HEK293T (cell line): ENCODE results near the gene ATP5IF1.

Experiments used
- CTCF ChIA-PET: fragments of 350-600 bp; formaldehyde crosslinking; extraction: SDS; loops from one replicate; lab custom pipeline; 2021; ENCODE audit warnings: antibody characterized with exemption, inconsistent platforms; lab: Yijun Ruan, JAX
- POLR2A ChIA-PET: fragments of 350-600 bp; formaldehyde crosslinking; extraction: SDS; loops from one replicate; lab custom pipeline; 2020; ENCODE audit warnings: antibody characterized with exemption, inconsistent platforms; lab: Yijun Ruan, JAX
- DNase-seq: peaks from one replicate; pipeline ENCODE4 v3.0.0; 2012; ENCODE audit warnings: mixed read lengths; ENCODE audit errors: extremely low spot score
- ARNT ChIP-seq: fragments of 450-650 bp; IDR thresholded peaks from 2 replicates; pipeline ENCODE4 v1.6.1; 2017; ENCODE audit warnings: mild to moderate bottlenecking
- BHLHE40 ChIP-seq: fragments of 450-650 bp; IDR thresholded peaks from 2 replicates; pipeline ENCODE4 v1.6.1; 2016; ENCODE audit warnings: mild to moderate bottlenecking, moderate library complexity, borderline replicate concordance
- CTBP1 ChIP-seq: fragments of 450-650 bp; IDR thresholded peaks from 2 replicates; pipeline ENCODE4 v1.6.1; 2016; ENCODE audit warnings: borderline replicate concordance
- ELF4 ChIP-seq: fragments of 450-650 bp; IDR thresholded peaks from 2 replicates; pipeline ENCODE4 v1.6.1; 2017; ENCODE audit warnings: antibody characterized with exemption
- FOXA1 ChIP-seq: fragments of 450-650 bp; IDR thresholded peaks from 2 replicates; pipeline ENCODE4 v1.6.1; 2016; ENCODE audit warnings: mild to moderate bottlenecking
- FOXK2 ChIP-seq: fragments of 450-650 bp; IDR thresholded peaks from 2 replicates; pipeline ENCODE4 v1.6.1; 2016; ENCODE audit warnings: mild to moderate bottlenecking
- FOXM1 ChIP-seq: fragments of 450-650 bp; IDR thresholded peaks from 2 replicates; pipeline ENCODE4 v1.6.1; 2017; ENCODE audit warnings: mild to moderate bottlenecking, borderline replicate concordance
- HDGF ChIP-seq: fragments of 450-650 bp; IDR thresholded peaks from 2 replicates; pipeline ENCODE4 v1.6.1; 2017; ENCODE audit warnings: antibody characterized with exemption, borderline replicate concordance
- L3MBTL2 ChIP-seq: fragments of 450-650 bp; conservative IDR thresholded peaks from 2 replicates; pipeline ENCODE4 v1.6.1; 2016; ENCODE audit warnings: mild to moderate bottlenecking
- LEF1 ChIP-seq: fragments of 450-650 bp; IDR thresholded peaks from 2 replicates; pipeline ENCODE4 v1.6.1; 2017; ENCODE audit warnings: mild to moderate bottlenecking, borderline replicate concordance
- NFRKB ChIP-seq: fragments of 450-650 bp; IDR thresholded peaks from 2 replicates; pipeline ENCODE4 v1.6.1; 2016; ENCODE audit warnings: mild to moderate bottlenecking, moderate library complexity
- SP1 ChIP-seq: fragments of 450-650 bp; IDR thresholded peaks from 2 replicates; pipeline ENCODE4 v1.6.1; 2017
- SUZ12 ChIP-seq: fragments of 450-650 bp; IDR thresholded peaks from 2 replicates; pipeline ENCODE4 v1.6.1; 2016; ENCODE audit warnings: mild to moderate bottlenecking
- TARDBP ChIP-seq: fragments of 450-650 bp; IDR thresholded peaks from 2 replicates; pipeline ENCODE4 v1.6.1; 2016
- ZNF384 ChIP-seq: fragments of 450-650 bp; IDR thresholded peaks from 2 replicates; pipeline ENCODE4 v1.6.1; 2016
- TF ChIP-seq, protein P1 (sequence below): fragments of 450-650 bp; IDR thresholded peaks from 2 replicates; pipeline ENCODE4 v1.6.1; 2016

The ATP5IF1 gene

GRCh38 chr1:28241638-28242241 is 5.8 kb downstream of the ATP5IF1 start:
- TF ChIP-seq ZNF384 (no peak), FOXK2 (no peak), SUZ12 (no peak), FOXA1 (no peak), NFRKB (no peak), SP1 (no peak), ARNT (no peak), LEF1 (no peak), L3MBTL2 (no peak), TARDBP (no peak), BHLHE40 (no peak)
- TF ChIP-seq, protein P1, sequence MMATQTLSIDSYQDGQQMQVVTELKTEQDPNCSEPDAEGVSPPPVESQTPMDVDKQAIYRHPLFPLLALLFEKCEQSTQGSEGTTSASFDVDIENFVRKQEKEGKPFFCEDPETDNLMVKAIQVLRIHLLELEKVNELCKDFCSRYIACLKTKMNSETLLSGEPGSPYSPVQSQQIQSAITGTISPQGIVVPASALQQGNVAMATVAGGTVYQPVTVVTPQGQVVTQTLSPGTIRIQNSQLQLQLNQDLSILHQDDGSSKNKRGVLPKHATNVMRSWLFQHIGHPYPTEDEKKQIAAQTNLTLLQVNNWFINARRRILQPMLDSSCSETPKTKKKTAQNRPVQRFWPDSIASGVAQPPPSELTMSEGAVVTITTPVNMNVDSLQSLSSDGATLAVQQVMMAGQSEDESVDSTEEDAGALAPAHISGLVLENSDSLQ: no peak
- CTCF ChIA-PET: interaction anchor here (0.7 kb wide), 1 partner anchor 430 kb away, joined by 4 read pairs; no protein-coding TSS in a partner anchor
- POLR2A ChIA-PET: interaction anchor here (1.2 kb wide), 1 partner anchor 17 kb away, joined by 3 read pairs; no protein-coding TSS in a partner anchor
- DNase-seq: no peak

DNA sequence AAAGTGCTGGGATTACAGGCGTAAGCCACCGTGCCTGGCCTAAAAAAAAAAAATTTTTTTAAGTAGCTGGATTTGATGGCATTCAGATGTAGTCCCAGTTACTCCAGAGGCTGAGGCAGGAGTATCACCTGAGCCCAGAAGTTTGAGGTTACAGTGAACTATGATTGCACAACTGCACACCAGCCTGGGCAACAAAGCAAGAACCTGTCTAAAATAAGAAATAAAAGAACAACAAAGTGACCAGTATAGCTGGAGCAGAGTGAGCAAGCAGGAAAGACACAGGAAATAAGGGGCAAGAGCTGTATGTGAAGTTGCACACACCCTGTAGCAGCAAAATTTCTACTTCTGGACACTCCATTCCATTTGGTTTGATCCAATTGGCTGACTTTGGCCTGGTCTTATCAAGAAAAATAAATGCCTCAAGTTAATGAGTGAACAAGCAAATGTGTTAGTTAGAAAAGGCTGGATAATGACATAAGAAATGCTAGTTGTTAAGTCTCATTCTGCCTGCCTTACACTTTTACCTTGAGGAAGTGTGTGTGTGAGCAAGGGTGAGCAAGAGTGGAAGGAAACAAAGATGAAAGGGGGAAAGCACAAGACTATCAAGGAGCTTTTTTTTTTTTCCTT is 7.9 kb downstream of the ATP5IF1 start:
- TF ChIP-seq, protein P1: no peak
- TF ChIP-seq TARDBP (no peak), L3MBTL2 (no peak), ARNT (no peak), HDGF (no peak), SP1 (no peak), CTBP1 (no peak), NFRKB (no peak), ELF4 (no peak), FOXA1 (no peak), FOXK2 (no peak), ZNF384 (no peak), SUZ12 (no peak), FOXM1 (no peak), BHLHE40 (no peak), LEF1 (no peak)
- DNase-seq: no peak
- ChIA-PET POLR2A (interaction anchor here (0.8 to 1.9 kb wide), 3 partner anchors 8 to 338 kb away, joined by 3 to 9 read pairs (median 3); partner anchors contain the start of genes ATP5IF1 and SESN2), CTCF (no interaction called here)

DNA sequence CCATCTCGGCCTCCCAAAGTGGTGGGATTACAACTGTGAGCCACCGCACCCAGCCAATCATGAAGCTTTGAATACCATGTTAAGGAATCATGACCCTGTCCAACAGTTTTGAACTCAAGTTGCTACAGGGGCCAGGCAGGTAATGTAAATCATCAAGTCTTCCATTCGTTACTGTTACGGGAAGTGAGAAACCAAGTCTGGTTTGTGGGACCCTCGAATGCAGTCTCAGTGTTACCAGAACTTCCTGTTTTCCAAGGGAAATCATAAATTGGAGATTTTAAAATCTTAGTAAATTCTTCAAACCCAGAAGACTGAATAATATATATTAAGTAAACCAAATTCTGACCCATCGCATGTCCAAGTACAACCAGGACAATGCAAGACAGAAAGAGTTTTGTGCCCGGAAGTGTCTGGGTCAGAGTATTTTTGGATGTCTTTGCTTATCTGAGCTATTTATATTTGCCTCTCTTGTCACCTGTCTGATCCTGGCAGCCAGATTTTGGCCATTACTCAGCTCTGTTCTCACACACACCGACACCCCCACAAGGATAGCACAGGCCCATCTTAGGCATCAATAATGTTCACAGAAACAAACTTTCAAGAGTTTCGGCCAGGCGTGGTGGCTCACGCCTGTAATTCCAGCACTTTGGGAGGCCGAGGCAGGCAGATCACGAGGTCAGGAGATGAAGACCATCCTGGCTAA is 8.8 kb downstream of the ATP5IF1 start:
- DNase-seq: no peak
- no peak for TF ChIP-seq FOXM1
- TF ChIP-seq FOXK2: no peak
- no peak for TF ChIP-seq TARDBP
- no peak for TF ChIP-seq LEF1
- TF ChIP-seq BHLHE40: no peak
- no peak for TF ChIP-seq NFRKB
- no peak for TF ChIP-seq ARNT
- CTCF ChIA-PET: no interaction called here
- POLR2A ChIA-PET: interaction anchor here (1.9 kb wide), 2 partner anchors 9 to 11 kb away, joined by 7 to 9 read pairs; partner anchors contain the start of gene ATP5IF1

DNA sequence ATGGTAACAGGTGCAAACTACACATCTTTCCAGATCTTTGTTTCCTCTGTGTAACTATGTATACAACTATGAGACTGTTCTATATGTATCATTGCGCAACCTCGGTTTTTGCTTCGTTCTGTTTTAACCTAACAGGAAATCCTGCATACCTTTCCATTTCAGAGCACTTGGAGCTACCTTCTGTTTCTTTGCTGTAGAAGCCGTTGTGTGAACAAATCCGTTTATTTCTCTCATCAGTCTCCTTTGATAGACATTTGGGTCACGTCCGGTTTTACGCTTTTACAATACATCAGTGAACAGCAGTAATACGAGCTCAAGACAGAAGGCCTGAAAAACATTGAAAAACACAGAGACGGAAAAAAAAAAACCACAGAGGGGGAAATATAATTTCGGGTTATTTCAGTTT is 10.5 kb downstream of the ATP5IF1 start:
- no peak for TF ChIP-seq CTBP1
- TF ChIP-seq FOXK2: no peak
- TF ChIP-seq, protein P1: no peak
- no peak for TF ChIP-seq LEF1
- no peak for TF ChIP-seq BHLHE40
- no peak for TF ChIP-seq SUZ12
- TF ChIP-seq ZNF384: no peak
- no peak for TF ChIP-seq HDGF
- TF ChIP-seq SP1: no peak
- no peak for TF ChIP-seq TARDBP
- no peak for TF ChIP-seq ARNT
- no peak for TF ChIP-seq FOXA1
- no peak for TF ChIP-seq L3MBTL2
- no peak for TF ChIP-seq ELF4
- no peak for TF ChIP-seq NFRKB
- TF ChIP-seq FOXM1: no peak
- no peak for DNase-seq
- CTCF ChIA-PET: interaction anchor here (0.6 to 0.8 kb wide), 2 partner anchors 10 to 12 kb away, joined by 3 to 4 read pairs; no protein-coding TSS in a partner anchor
- POLR2A ChIA-PET: interaction anchor here (1.5 to 7.1 kb wide), 2 partner anchors 10 to 14 kb away, joined by 20 to 89 read pairs; partner anchors contain the start of genes ATP5IF1 and SESN2

DNA sequence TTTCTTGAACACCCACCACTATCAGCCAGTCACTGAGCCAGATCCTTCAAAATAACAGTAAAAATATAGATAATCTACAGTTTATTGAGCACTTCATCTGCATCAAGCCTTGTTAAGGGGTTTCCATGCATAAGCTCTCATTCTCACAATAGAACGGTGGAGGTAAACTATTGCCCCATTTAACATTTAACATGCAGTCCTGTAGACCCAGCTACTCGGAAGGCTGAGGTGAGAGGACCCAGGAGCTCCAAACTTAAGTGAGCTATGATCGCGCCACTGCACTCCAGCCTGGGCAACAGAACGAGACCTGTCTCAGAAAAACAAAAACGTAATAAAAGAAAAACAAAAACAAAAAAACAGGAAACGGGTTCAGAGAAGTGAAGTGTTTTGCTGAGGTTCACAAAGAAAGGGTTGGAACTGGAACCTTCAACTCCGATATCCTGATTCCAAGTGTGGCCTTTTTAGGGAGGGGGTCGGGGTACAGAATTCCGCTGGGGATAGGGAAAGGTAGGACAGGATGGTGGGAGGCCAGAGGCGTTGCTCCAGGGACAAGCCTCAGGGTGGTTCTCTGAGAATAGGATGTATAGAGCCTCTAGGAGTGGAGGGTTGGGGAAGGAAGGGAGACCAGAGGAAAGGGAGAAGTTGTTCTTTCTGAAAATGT is 11.8 kb downstream of the ATP5IF1 start:
- POLR2A ChIA-PET: interaction anchor here (0.8 to 7.1 kb wide), 12 partner anchors 12 to 334 kb away, joined by 3 to 89 read pairs (median 6); partner anchors contain the start of genes ATP5IF1, MED18, PHACTR4 and RCC1
- CTCF ChIA-PET: interaction anchor here (0.7 to 2.4 kb wide), 13 partner anchors 8 to 333 kb away, joined by 3 to 23 read pairs (median 5); partner anchors contain the start of genes ATP5IF1 and SESN2
- TF ChIP-seq NFRKB: no peak
- TF ChIP-seq ZNF384: no peak
- TF ChIP-seq SUZ12: no peak
- TF ChIP-seq FOXM1: no peak
- TF ChIP-seq SP1: no peak
- TF ChIP-seq ELF4: no peak
- no peak for TF ChIP-seq L3MBTL2
- no peak for TF ChIP-seq FOXK2
- TF ChIP-seq BHLHE40: no peak
- TF ChIP-seq LEF1: no peak
- TF ChIP-seq FOXA1: no peak
- DNase-seq: no peak
